Kidney capillary endothelial cell (primary cell): ENCODE data around the gene GRIN1.

Source experiments
- DNase-seq: peaks from one replicate; pipeline ENCODE4 v3.0.0-alpha.2; 2018; ENCODE audit warnings: low spot score

Gene GRIN1

DNA sequence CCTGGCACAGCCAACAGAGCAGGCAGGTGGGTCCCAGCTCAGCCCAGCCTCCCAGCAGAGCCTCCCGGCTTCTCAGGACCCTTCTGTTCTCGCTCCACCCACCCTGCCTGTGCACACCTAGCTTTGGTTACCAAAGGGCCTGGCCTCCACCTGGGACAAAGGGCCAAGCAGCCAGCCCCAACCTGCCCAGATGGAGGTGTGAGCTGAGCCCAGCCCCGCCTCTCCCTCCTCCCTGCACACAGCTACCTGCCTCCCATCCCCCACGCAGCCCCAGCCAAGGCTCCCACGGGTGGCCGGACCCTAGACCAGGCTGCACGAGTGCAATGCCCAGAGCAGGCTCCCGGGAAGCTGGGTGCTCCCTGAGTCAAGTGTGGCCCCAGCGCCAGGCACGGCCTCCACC lies 56.0 kb downstream of the GRIN1 start:
- DNase-seq, result no peak

GRCh38 chr9:137195525-137196220 lies 56.7 kb downstream of the GRIN1 start:
- DNase-seq, result no peak

- no peak for DNase-seq
These were observed 59.3 kb downstream of the GRIN1 start for GRCh38 chr9:137198051-137198901.

GRCh38 chr9:137198902-137199283 lies 59.9 kb downstream of the GRIN1 start:
- DNase-seq, result no peak

GRCh38 chr9:137199411-137200121 lies 60.6 kb downstream of the GRIN1 start:
- DNase-seq, result no peak

GRCh38 chr9:137200311-137201204 lies 61.6 kb downstream of the GRIN1 start, which contains the start of gene TPRN:
Gene TPRN, minus strand, starts transcription at chr9:137200741. Its CDS starts 30 bp downstream, at chr9:137200711.
- peak; percentile 97 for DNase-seq

GRCh38 chr9:137201205-137201868 lies 62.4 kb downstream of the GRIN1 start:
- DNase-seq, result no peak

GRCh38 chr9:137202966-137203365 lies 64.0 kb downstream of the GRIN1 start:
- no peak for DNase-seq

DNA sequence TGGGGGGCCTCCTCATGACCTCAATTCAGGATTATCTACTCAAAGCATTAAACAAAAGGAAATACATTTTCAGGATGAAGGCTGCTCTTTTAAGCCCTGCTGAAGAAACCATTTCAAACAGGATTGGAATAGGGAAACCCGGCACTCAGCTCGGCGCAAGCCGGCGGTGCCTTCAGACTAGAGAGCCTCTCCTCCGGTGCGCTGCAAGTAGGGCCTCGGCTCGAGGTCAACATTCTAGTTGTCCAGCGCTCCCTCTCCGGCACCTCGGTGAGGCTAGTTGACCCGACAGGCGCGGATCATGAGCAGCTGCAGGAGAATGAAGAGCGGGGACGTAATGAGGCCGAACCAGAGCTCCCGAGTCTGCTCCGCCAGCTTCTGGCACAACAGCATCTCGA lies 65.8 kb downstream of the GRIN1 start:
- no peak for DNase-seq

- DNase-seq, result peak; percentile 63
These were observed 66.4 kb downstream of the GRIN1 start, which contains the start of the genes NDOR1 and TMEM203 for GRCh38 chr9:137205126-137206069. Gene NDOR1, plus strand, starts transcription at chr9:137205700. Its CDS starts 78 bp downstream, at chr9:137205778. Gene TMEM203, minus strand, starts transcription at chr9:137205648. Its CDS starts 234 bp downstream, at chr9:137205414.

DNA sequence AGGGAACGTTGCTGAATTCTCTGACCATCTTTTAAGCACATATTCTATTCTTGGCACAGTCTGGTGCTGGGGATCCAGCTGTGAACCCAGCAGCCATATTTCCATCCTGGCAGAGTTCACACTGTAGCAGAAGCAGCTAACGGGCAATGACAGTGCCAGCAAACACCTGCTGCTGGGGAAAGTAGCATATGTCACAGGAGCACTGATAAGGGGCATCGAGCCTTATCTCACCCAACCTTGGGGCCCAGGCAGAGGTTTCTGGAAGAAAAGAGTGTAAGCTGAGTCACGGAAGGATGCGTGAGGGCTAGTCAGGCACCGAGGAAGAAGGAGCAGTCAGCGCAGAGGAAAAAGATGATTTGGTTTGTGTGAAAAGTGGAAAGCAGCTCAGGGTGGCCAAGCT lies 67.6 kb downstream of the GRIN1 start:
- DNase-seq, result no peak

DNA sequence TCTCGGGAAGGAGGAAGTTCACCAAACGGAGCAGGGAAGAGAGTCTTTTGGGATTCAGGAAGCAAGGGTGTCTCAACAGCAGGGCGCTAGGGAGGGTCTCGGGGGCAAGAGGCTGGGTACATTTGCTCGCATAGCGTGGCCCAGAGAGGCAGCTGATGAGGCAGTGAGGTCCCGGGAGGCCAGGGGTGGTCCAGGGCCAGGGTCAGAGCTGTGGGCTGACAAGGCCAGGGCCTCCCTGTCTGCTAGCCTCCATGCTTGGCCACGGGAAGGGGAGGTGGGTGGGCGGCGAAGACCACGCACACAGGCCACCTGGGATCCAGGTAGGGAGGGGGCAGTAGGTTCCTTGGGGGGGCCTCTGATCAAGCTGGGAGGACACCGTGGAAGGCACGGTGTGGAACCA lies 72.6 kb downstream of the GRIN1 start:
- no peak for DNase-seq

DNA sequence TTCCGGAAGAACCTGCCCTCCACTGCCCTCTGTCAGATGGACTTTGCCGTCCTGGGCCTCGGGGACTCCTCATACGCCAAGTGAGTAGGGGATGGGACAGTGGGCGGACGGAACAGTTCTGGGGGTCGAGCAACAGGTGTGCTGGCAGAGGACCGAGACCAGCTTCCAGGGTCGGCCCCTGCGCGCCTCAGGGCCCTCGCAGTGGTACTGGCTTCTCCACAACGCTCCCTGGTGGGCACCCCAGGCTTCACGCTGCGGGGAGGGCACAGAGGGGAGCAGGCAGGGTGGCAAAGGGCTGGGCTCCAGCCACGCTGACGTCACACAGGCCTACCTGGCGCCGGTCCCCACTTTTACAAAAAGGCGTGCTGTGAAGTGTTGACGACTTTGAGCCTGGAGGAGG lies 73.6 kb downstream of the GRIN1 start:
- no peak for DNase-seq

DNA sequence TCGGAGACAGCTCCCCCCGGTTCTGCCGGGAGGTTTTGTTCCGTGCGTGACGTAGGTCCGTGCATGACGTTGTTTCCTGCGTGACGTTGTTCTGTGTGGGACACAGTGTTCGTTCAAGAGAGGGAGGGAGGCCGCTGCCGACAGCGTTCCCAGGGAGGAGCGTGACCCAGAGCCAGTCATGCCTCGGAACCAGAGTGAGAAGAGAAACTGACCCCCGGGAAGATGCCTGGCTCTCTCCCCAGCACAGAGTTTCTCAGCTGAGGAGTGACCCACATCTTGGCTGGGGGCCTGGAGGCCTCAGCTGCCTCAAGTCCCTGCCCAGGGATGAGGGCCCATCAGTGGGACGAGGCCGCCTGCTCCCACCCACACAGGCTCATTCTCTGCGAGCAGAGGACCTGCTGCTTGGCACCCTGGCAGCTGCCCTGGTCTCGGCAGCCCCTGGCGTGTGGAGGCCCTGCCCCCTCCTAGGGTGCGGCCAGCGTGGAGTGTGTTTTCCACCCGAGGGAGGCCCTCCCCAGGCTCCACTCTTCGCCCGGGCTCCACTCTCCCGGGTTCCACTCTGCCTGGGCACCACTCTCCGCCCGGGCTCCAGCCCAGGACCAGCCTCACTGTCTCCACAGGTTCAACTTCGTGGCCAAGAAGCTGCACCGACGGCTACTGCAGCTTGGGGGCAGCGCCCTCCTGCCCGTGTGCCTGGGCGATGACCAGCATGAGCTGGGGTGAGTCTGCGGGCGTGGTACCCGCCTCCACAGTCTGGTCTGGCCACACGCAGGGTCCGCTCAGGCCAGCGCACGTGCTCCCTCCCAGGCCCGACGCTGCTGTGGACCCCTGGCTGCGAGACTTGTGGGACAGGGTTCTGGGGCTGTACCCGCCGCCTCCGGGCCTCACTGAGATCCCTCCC lies 74.5 kb downstream of the GRIN1 start:
- DNase-seq, result no peak

DNA sequence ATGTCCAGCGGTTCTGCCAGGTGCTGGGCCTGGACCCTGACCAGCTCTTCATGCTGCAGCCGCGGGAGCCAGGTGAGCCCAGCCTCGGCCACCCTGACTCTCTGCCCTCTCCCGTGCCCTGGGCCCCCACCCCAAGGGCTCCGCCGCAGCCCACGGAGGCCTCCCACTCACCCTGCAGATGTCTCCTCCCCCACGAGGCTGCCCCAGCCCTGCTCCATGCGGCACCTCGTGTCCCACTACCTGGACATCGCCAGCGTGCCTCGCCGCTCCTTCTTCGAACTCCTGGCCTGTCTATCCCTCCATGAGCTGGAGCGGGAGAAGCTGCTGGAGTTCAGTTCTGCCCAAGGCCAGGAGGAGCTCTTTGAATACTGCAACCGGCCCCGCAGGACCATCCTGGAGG lies 75.7 kb downstream of the GRIN1 start:
- DNase-seq, result no peak

DNA sequence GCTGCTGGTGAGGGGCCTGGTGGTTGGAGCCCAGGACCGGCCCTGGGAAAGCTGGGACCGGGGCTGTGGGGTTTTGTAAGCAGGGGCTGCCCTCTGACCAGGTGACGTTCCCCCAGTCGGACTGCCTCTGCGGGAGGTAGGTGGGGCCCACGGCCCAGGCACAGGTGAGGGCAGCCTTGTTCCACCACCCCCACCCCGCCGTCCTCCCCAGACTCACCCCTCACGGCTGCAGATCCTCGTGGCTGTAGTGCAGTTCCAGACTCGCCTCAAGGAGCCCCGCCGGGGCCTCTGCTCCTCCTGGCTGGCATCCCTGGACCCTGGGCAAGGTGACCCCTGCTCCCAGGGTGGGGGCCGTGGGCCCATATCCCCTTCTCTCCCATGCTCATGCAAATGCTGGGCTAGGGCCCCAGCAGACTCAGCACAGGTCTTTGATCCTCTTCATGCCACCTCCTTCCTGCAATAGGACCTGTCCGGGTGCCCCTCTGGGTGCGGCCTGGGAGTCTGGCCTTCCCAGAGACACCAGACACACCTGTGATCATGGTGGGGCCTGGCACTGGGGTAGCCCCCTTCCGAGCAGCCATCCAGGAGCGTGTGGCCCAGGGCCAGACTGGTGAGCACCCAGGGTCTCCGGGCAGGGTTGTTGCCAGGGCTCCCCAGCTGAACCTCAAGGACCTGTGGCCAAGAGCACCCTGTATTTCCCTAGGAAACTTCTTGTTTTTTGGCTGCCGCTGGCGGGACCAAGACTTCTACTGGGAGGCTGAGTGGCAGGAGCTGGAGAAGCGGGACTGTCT lies 76.4 kb downstream of the GRIN1 start:
- no peak for DNase-seq

GRCh38 chr9:137216188-137216965 lies 77.4 kb downstream of the GRIN1 start:
- DNase-seq, result no peak
